ENCODE measurements around the gene SOS2.

DNA sequence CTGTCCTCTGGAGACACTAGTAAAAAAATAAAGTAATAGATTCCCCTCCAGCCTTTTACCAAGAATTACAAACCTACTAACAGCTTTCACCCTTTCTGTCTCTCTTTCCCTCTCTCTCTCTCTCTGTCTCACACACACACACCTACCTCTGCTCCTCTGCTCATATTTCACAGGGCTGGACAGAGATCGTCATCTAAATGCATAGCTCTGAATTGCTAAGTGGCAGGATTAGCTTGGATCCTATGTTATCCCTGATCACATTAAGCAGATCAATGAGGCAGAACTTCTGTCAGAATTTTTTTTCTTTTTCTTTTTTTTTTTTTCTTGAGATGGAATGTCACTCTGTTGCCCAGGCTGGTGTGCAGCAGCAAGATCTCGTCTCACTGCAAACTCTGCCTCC is 137.9 kb downstream of the SOS2 start:
- TF ChIP-seq, protein P1, sequence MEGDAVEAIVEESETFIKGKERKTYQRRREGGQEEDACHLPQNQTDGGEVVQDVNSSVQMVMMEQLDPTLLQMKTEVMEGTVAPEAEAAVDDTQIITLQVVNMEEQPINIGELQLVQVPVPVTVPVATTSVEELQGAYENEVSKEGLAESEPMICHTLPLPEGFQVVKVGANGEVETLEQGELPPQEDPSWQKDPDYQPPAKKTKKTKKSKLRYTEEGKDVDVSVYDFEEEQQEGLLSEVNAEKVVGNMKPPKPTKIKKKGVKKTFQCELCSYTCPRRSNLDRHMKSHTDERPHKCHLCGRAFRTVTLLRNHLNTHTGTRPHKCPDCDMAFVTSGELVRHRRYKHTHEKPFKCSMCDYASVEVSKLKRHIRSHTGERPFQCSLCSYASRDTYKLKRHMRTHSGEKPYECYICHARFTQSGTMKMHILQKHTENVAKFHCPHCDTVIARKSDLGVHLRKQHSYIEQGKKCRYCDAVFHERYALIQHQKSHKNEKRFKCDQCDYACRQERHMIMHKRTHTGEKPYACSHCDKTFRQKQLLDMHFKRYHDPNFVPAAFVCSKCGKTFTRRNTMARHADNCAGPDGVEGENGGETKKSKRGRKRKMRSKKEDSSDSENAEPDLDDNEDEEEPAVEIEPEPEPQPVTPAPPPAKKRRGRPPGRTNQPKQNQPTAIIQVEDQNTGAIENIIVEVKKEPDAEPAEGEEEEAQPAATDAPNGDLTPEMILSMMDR (IDR thresholded peaks at IDR 0.05 in 8 of 11, conservative IDR thresholded peaks at IDR 0.05 in 3 of 11): no peak
- no peak for TF ChIP-seq POLR2AphosphoS5 (IDR thresholded peaks at IDR 0.05)

Data from spleen (tissue), 7 donors.